Jurkat, Clone E6-1 (cell line): ENCODE measurements around the gene LANCL3.
A peak's percentile ranks its signal among the peaks of the same experiment; 100 is the strongest.
"Not testable (repeated sequence)": the region's sequence is repeated elsewhere in the genome, so short reads cannot be mapped to it uniquely, and the experiment has no call there.

ENCODE experiments used
- DNase-seq: peaks from one replicate; pipeline ENCODE4 v3.0.0-alpha.2; 2011; ENCODE audit warnings: low read depth, low spot score
- H3K4me3 ChIP-seq: 2 replicates; pipeline ENCODE4 v1.5.1; 2011; ENCODE audit warnings: mild to moderate bottlenecking, low read length, control low read depth, moderate library complexity

Gene LANCL3

DNA sequence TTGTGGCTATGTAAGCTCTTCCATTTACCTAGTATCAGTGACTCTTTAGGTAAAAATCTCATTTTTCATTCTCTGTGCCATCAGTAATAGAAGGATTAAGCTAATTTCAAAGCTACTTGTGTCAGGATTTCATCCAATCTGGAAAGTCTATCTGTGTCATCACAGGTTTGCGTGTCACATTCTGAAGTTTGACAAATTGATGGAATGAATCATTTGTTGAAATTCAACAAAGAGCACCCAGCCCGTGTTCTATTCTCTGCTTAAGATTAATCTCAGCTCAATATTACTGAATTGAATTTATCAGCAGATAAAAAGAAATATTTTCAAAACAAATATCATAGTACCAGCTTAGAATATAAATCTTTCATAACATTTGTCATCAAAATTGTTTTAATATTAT, 35.8 kb downstream of the LANCL3 start:
- no peak overlapping the region for H3K4me3 ChIP-seq
- no peak for DNase-seq

GRCh38 chrX:37608156-37608555, 36.7 kb downstream of the LANCL3 start:
- no peak for DNase-seq
- no peak overlapping the region for H3K4me3 ChIP-seq

DNA sequence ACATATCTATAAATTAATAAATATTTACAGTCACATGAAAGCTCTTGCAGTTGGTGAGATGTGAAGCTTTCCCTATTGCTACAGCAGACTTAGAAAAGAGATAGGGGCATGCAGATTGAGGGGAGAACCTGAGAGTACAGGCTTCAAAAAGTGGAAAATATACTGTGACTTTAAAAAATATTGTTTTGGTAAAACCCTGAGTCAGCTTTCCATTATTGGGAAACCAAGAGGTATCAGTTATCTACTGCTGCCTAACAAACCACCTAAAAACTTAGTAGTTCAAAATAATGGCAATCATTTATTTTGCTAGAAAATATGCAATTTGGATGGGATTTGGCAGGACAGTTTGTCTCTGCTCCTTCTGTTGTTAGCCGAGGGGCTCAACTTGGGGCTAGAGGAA, 38.3 kb downstream of the LANCL3 start:
- no peak overlapping the region for H3K4me3 ChIP-seq
- DNase-seq, result no peak

DNA sequence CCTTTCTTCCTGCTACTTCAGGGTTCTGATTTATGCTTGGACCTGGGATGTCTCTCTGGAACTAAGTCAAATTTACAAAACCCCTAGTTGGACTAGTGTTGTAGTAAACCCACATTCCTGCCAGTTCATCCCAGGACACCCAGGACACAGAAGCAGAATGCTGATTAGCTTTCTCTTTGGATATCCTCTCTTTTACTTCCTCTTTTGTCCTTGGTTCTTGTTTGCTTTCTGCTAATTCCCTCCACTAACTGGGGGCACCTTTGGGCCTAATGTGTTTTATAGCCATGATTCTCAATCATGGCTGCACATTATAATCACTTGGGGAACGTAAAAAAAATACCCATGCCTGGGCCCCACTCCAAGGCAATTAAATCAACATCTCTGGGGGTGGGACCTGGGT, 42.5 kb downstream of the LANCL3 start:
- H3K4me3 ChIP-seq, result no peak overlapping the region
- no peak for DNase-seq

DNA sequence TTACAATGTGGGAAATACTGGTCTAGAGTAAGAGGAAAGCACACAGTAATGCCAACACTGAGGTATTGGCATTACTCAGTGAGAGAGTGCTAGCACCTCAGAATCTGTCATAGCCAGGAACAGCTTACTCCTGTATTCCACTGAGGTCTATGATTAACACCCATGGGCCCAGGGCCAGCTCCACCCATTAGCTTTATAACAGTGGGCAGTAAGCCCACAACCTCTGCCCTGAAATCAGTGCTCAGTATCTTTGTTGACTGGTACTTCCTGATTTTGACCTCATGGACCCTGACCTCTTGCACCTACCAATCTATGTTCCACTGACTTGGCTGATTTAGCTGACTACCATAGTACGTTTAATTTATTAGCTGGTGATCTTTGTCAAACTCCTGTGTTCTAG, 56.1 kb downstream of the LANCL3 start:
- H3K4me3 ChIP-seq, result no peak overlapping the region
- no peak for DNase-seq

DNA sequence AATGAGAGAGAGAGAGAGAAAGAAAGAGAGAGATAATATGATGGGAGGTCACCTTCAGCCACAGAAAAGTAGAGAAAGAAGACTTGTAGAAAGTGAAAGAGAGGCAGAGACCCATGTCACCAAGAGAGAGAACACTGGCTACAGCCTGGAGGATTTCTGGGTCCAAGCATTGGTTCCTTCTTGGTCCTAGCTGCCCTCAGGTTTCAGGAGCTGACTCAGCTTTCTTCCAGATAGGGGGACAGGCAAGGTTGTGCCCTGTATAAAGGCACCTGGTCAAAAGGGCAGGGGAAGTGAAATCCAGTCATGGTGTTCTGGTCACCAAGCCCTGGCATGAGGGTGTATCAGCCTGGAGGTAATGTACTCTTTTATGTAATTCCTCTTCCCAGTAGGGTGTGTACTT, 66.6 kb downstream of the LANCL3 start:
- no peak overlapping the region for H3K4me3 ChIP-seq
- no peak for DNase-seq

GRCh38 chrX:37640142-37640541, 68.7 kb downstream of the LANCL3 start:
- DNase-seq, result no peak
- H3K4me3 ChIP-seq, result no peak overlapping the region

DNA sequence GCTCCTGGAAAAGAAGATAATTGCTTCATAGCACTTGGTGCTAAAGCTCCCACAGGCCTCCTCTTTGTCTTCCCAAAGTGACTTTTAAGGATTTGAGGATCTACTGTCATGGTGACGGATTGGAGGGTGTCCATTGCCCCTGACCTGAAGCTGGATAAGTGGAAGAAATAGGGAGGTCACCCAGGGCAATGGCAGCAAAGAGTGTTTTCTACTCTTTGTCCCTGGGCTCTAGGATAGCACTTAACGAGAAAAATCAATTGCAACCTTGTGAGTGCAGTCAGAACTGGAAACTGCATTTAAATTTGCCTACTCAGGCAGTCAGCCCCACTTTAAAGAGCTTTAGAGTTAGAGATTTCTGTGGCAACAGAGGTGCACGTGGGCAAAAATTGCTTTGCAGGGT, 70.4 kb downstream of the LANCL3 start:
- no peak overlapping the region for H3K4me3 ChIP-seq
- DNase-seq, result no peak

- no peak for DNase-seq
- no peak overlapping the region for H3K4me3 ChIP-seq
These were observed 73.2 kb downstream of the LANCL3 start for GRCh38 chrX:37644381-37645305.

DNA sequence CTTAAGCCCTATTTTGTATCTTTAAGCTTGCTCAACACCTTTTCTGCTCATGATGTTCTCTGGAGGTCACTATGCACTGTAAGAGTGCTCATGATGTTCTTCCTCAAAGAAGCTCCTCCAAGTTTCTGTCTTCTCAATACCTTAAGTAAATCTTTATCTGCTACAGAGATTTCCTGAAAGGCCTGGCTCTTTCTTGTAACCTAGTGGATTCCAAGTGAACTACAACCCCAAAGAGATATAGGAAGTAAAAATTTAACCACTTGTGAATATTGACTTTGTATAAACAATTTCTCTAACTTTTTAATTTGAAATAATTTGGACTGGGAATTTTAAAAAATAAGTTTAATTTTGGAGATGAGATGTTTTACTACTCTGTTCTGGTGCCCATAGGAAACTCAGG, 74.8 kb downstream of the LANCL3 start:
- DNase-seq, result peak; percentile 2
- H3K4me3 ChIP-seq, result no peak overlapping the region

DNA sequence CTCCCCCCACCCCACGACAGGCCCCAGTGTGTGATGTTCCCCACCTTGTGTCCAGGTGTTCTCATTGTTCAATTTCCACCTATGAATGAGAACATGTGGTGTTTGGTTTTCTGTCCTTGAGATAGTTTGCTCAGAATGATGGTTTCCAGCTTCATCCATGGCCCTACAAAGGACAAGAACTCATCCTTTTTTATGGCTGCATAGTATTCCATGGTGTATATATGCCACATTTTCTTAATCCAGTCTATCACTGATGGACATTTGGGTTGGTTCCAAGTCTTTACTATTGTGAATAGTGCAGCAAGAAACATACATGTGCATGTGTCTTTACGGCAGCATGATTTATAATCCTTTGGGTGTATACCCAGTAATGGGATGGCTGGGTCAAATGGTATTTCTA, 79.4 kb downstream of the LANCL3 start:
- H3K4me3 ChIP-seq, DNase-seq: not testable (repeated sequence)

DNA sequence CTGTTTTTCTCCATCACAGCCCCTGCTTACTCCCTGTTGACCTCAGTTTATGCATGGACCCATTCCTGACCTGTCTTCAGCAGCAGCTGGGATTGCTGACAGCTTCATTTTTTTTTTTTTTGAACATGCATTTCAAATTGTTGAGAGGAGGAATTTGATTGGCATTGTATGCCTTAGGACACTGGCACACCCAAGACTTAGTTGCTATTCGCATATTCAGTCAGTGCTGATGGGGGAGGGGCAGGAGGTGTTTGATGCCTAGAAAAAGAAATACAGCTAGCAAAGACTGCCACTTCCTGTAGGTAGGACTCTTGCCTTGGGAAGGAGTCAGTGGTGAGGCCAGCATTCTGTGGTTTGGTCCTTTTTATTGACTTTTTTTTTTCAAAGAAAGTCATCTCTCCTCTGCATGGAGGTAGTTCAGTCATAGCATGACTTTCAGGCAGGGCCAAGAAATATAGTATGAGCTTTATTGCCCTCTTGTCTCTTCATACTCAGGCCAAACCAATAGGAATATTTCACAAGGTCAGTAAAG, 80.5 kb downstream of the LANCL3 start:
- peak; percentile 7 for DNase-seq

DNA sequence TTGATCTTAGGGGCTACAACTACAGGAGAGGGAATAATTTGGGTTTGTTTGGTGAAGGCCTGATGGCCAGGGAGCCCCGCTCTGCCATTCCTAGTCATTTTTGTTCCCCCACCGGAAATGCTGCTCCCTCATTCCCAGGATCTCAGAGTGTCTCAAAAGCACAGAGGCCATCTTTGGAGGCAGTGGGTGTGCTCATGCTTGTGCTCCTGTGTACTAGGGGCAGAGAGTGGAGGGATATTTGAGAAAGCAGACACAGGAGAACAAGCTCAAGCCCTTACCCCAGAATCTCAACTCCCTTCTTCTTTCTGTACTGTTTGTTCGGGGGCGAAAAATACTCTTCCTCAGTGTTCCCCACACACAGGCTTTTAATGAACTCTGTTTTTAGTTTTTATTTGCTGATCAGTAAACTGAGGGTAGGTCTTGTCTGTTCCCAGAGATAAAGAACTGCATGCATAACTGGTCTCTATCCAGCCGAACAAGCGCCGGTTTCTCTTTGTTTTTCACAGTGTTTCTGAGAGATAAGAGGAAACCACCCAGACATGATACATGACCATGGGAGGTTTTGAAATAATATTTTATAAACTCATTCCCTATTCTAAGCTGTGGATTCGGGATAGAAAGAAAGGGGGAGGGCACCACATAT, 81.2 kb downstream of the LANCL3 start:
- no peak overlapping the region for H3K4me3 ChIP-seq
- no peak for DNase-seq

More for the DNA sequence above, 80.5 kb downstream of the LANCL3 start:
- no peak overlapping the region for H3K4me3 ChIP-seq

DNA sequence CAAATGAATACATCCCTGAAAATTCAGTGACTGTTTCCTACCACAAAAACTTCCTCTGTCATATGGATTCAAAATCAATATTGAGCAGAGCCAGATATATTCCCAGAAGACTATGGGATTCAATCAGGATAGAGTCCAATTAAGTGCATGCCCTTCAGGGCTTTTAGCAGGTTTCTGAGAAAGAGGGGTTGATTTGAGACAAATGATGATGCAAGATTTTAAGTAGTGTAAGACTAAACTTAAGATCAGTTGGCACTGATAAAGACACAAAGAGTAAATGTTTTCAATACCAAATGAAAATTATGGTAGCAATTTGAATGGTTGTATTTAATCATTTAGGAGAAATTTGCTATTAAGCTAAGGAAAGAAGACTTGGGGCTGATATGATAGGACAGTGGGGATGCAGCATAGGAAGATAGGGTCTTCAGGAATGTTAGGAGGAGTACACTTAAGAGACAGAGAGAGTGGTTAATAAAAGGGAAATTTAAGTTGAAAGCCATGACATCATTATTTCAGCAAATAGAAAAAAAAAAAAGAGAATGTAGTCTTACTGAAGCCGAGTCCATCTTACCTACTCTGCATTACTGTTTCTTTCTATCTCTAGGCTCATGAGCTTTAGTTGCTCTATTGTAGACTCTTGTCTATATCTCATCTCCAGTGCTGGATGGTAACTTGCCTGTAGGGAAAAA, 82.1 kb downstream of the LANCL3 start:
- no peak for DNase-seq
- H3K4me3 ChIP-seq, result no peak overlapping the region

DNA sequence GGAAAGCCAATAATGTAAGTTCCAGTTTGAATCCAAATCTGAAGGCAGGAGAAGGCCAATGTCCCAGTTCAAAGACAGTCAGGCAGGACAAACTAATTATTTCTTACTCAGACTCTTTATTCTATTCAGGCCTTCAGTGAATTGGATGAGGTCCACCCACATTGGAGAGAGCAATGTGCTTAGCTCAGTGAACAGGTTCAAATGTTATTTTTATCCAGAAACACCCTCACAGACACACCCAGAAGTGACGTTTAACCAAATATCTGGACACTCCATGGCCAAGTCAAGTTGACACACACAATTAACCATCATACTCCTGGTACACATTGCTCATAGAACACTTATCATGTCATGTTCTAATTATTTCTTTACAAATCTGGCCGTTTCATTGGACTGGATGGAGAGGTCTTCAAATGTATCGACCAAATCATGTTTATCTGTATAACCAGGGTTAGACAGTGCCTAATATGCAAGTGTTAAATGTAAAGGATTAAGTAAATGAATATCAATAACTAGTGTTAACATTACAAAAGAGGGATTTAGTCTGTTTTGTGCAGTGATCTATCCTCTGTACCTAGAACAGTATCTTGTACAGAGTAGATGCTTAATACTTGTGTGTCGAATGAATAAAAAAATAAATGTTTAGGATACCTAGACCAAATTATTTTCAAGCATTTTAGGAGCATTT, 87.0 kb downstream of the LANCL3 start:
- no peak overlapping the region for H3K4me3 ChIP-seq
- no peak for DNase-seq

GRCh38 chrX:37659047-37659446, 87.6 kb downstream of the LANCL3 start:
- H3K4me3 ChIP-seq, result no peak overlapping the region
- DNase-seq, result no peak

- no peak overlapping the region for H3K4me3 ChIP-seq
- no peak for DNase-seq
These were observed 90.7 kb downstream of the LANCL3 start for GRCh38 chrX:37662181-37662580.

- H3K4me3 ChIP-seq, result no peak overlapping the region
- DNase-seq, result no peak
These were observed 95.1 kb downstream of the LANCL3 start for GRCh38 chrX:37666516-37666915.

DNA sequence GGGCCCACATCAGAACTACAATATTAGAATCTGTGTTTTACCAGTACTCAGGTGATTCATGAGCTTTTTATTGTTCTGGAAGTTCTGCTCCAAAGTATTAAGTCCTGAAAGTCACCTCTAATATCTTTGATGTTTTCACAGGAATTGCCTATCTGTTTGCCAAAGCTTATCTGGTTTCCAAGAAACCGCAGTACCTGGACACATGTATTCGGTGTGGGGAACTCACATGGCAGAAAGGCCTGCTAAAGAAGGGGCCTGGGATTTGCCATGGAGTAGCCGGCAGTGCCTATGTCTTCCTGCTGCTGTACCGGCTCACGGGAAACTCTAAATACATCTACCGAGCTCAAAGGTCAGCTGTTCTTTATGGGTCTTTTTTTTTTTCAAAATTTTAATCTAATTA, 95.7 kb downstream of the LANCL3 start:
- DNase-seq, result no peak

More for the DNA sequence above, 95.7 kb downstream of the LANCL3 start:
- H3K4me3 ChIP-seq, result no peak overlapping the region
